ENCODE measurements around the gene PAK5. TPM values are rescaled to one million over a fixed set of nuclear protein-coding genes. Genes with fewer than 3 reads are reported as not detected.
A peak's percentile ranks its signal among the peaks of the same experiment; 100 is the strongest.

Gene PAK5
- total RNA-seq, 4 donors from 2014 or later = 0.22 TPM; not detected in 3

GRCh38 chr20:9523636-9524035, 315.2 kb downstream of the PAK5 start:
- no peak for TF ChIP-seq POLR2A (IDR thresholded peaks at IDR 0.05)
- 77% methylated on average over 3 of the region's 3 CpGs for WGBS, 2 donors
- peaks cover 0 to 25% of the 10 kb centered on the region in 2 donors for H3K27me3 ChIP-seq
- no peaks in the 10 kb centered on the region for H3K9me3 ChIP-seq
- no peak overlapping the region for H3K4me3 ChIP-seq
- no peak overlapping the region for H3K27ac ChIP-seq
- no peak for DNase-seq (ENCODE audit: low spot score in 2 of 2)
- no peaks in the 10 kb centered on the region for H3K4me1 ChIP-seq
- no peaks in the 10 kb centered on the region for H3K36me3 ChIP-seq

GRCh38 chr20:9520086-9520485, 318.8 kb downstream of the PAK5 start:
- Histone ChIP-seq H3K27ac (no peak overlapping the region), H3K27me3 (peaks cover 0 to 54% of the 10 kb centered on the region in 2 donors), H3K4me3 (no peak overlapping the region), H3K36me3 (no peaks in the 10 kb centered on the region), H3K4me1 (peaks cover 0 to 19% (median 5%) of the 10 kb centered on the region in 4 donors), H3K9me3 (no peaks in the 10 kb centered on the region)
- no peak for DNase-seq (ENCODE audit: low spot score in 2 of 2)
- no peak for TF ChIP-seq EP300 (IDR thresholded peaks at IDR 0.05)
- no peak for TF ChIP-seq POLR2A (IDR thresholded peaks at IDR 0.05)
- no peak for TF ChIP-seq CTCF (IDR thresholded peaks at IDR 0.05)
- WGBS, 2 donors = 78 to 85% methylated on average over 4 of the region's 4 CpGs

- DNase-seq (ENCODE audit: low spot score in 2 of 2) = no peak
- H3K4me1 ChIP-seq = peaks cover 0 to 32% (median 8%) of the 10 kb centered on the region in 4 donors
- no peaks in the 10 kb centered on the region for H3K9me3 ChIP-seq
- TF ChIP-seq CTCF (IDR thresholded peaks at IDR 0.05) = no peak
- TF ChIP-seq POLR2A (IDR thresholded peaks at IDR 0.05) = no peak
- no peak for TF ChIP-seq EP300 (IDR thresholded peaks at IDR 0.05)
- no peak overlapping the region for H3K27ac ChIP-seq
- peaks cover 0 to 67% of the 10 kb centered on the region in 2 donors for H3K27me3 ChIP-seq
- H3K4me3 ChIP-seq = no peak overlapping the region
- 66 to 70% methylated on average over 8 of the region's 8 CpGs for WGBS, 2 donors
- no peaks in the 10 kb centered on the region for H3K36me3 ChIP-seq
Measured at GRCh38 chr20:9518576-9519175, 320.2 kb downstream of the PAK5 start.

- Histone ChIP-seq H3K36me3 (no peaks in the 10 kb centered on the region), H3K27ac (no peak overlapping the region), H3K4me1 (peaks cover 0 to 32% (median 8%) of the 10 kb centered on the region in 4 donors), H3K4me3 (no peak overlapping the region), H3K9me3 (no peaks in the 10 kb centered on the region), H3K27me3 (peaks cover 0 to 71% of the 10 kb centered on the region in 2 donors)
- 70 to 79% methylated on average over 8 of the region's 8 CpGs for WGBS, 2 donors
- no peak for DNase-seq (ENCODE audit: low spot score in 2 of 2)
- no peak for TF ChIP-seq EP300 (IDR thresholded peaks at IDR 0.05)
- TF ChIP-seq POLR2A (IDR thresholded peaks at IDR 0.05) = no peak
Measured at GRCh38 chr20:9517297-9518162, 321.3 kb downstream of the PAK5 start.

GRCh38 chr20:9516234-9516871, 322.5 kb downstream of the PAK5 start:
- 26 to 33% methylated on average over 28 of the region's 28 CpGs for WGBS, 2 donors
- peaks cover 0 to 73% of the 10 kb centered on the region in 2 donors for H3K27me3 ChIP-seq

More at GRCh38 chr20:9516234-9516871, 322.5 kb downstream of the PAK5 start:
- Histone ChIP-seq H3K4me1 (peaks cover 0 to 32% (median 8%) of the 10 kb centered on the region in 4 donors), H3K9me3 (no peaks in the 10 kb centered on the region), H3K27ac (no peak overlapping the region), H3K4me3 (peak overlapping the region in 1 of 4 donors; percentile 49), H3K36me3 (no peaks in the 10 kb centered on the region)
- no peak for DNase-seq (ENCODE audit: low spot score in 2 of 2)
- TF ChIP-seq POLR2A (IDR thresholded peaks at IDR 0.05) (no peak), CTCF (IDR thresholded peaks at IDR 0.05) (no peak), EP300 (IDR thresholded peaks at IDR 0.05) (no peak)
